HepG2 (cell line): ENCODE results near the gene USP32. TPM values are rescaled to one million over a fixed set of nuclear protein-coding genes. Genes with fewer than 3 reads are reported as not detected.

ENCODE experiments used
- BCL6 ChIP-seq: IDR thresholded peaks from 2 replicates; pipeline ENCODE4 v1.6.1; 2016; ENCODE audit warnings: missing genetic modification reagents, missing compliant biosample characterization
- CBX2 ChIP-seq, 2 experiments: fragments of 200-600 bp in 1 of 2; sonication (generic); formaldehyde crosslinking in 1 of 2; IDR thresholded peaks; 2 replicates each; pipeline versions ENCODE4 v1.7.0 to v1.8.1; 2018 to 2022; ENCODE audit warnings: low read depth in 2 of 2, low read length in 1 of 2, mild to moderate bottlenecking in 1 of 2, missing genetic modification reagents in 1 of 2
- ETV6 ChIP-seq: sonication (generic); formaldehyde crosslinking; conservative IDR thresholded peaks from 2 replicates; pipeline ENCODE4 v1.4.0; 2020; ENCODE audit warnings: missing genetic modification reagents
- KDM6A ChIP-seq: IDR thresholded peaks from 2 replicates; pipeline ENCODE4 v1.6.1; 2016; ENCODE audit warnings: low read depth
- MAF1 ChIP-seq: sonication (generic); formaldehyde crosslinking; IDR thresholded peaks from 2 replicates; pipeline ENCODE4 v1.5.0; 2020; ENCODE audit warnings: missing genetic modification reagents, borderline replicate concordance
- MBD4 ChIP-seq: IDR thresholded peaks from 2 replicates; pipeline ENCODE4 v1.6.1; 2012; ENCODE audit warnings: low read length, inconsistent platforms, borderline replicate concordance
- MBNL3 ChIP-seq: fragments of 250-450 bp; sonication (Bioruptor Pico); conservative IDR thresholded peaks from 2 replicates; pipeline ENCODE4 v1.8.0; 2022; ENCODE audit warnings: mild to moderate bottlenecking, inconsistent platforms
- MTA1 ChIP-seq: sonication (generic); formaldehyde crosslinking; IDR thresholded peaks from 2 replicates; pipeline ENCODE4 v1.4.0; 2020; ENCODE audit warnings: missing genetic modification reagents, mild to moderate bottlenecking, borderline replicate concordance
- ONECUT2 ChIP-seq: sonication (generic); formaldehyde crosslinking; IDR thresholded peaks from 2 replicates; pipeline ENCODE4 v1.4.0; 2020; ENCODE audit warnings: missing genetic modification reagents
- RNF2 ChIP-seq: fragments of 450-650 bp; conservative IDR thresholded peaks from 2 replicates; pipeline ENCODE4 v1.6.1; 2016; ENCODE audit warnings: low read depth
- SATB2 ChIP-seq: sonication (generic); formaldehyde crosslinking; IDR thresholded peaks from 2 replicates; pipeline ENCODE4 v1.5.0; 2020; ENCODE audit warnings: missing genetic modification reagents
- SIX1 ChIP-seq: sonication (generic); formaldehyde crosslinking; IDR thresholded peaks from 2 replicates; pipeline ENCODE4 v1.4.0; 2020; ENCODE audit warnings: missing genetic modification reagents, borderline replicate concordance
- SMC3 ChIP-seq: IDR thresholded peaks from 2 replicates; pipeline ENCODE4 v1.6.1; 2011; ENCODE audit warnings: low read length, improper control_type of control experiment
- SNAPC2 ChIP-seq: sonication (generic); formaldehyde crosslinking; IDR thresholded peaks from 2 replicates; pipeline ENCODE4 v1.8.1; 2022; ENCODE audit warnings: mild to moderate bottlenecking, missing genetic modification reagents
- XBP1 ChIP-seq: sonication (generic); formaldehyde crosslinking; IDR thresholded peaks from 2 replicates; pipeline ENCODE4 v1.5.0; 2020; ENCODE audit warnings: missing genetic modification reagents
- ZFX ChIP-seq: sonication (generic); formaldehyde crosslinking; IDR thresholded peaks from 2 replicates; pipeline ENCODE4 v1.4.0; 2020; ENCODE audit warnings: mild to moderate bottlenecking, low read depth, missing genetic modification reagents, moderate library complexity
- ZNF207 ChIP-seq: fragments of 450-650 bp; IDR thresholded peaks from 2 replicates; pipeline ENCODE4 v1.6.1; 2016; ENCODE audit warnings: antibody characterized with exemption, borderline replicate concordance
- ZNF546 ChIP-seq: sonication (generic); formaldehyde crosslinking; conservative IDR thresholded peaks from 2 replicates; pipeline ENCODE4 v1.8.1; 2023; ENCODE audit warnings: mild to moderate bottlenecking, missing genetic modification reagents
- ZNF629 ChIP-seq: sonication (generic); formaldehyde crosslinking; conservative IDR thresholded peaks from 2 replicates; pipeline ENCODE4 v1.5.0; 2020; ENCODE audit warnings: missing genetic modification reagents
- ZNF781 ChIP-seq: sonication (generic); formaldehyde crosslinking; IDR thresholded peaks from 2 replicates; pipeline ENCODE4 v1.5.1; 2020; ENCODE audit warnings: borderline replicate concordance, mild to moderate bottlenecking, missing genetic modification reagents; ENCODE audit errors: not compliant biosample characterization
- polyA plus RNA-seq, 8 experiments: library from polyadenylated mRNA; depleted of rRNA in 3 of 8; stranded (reverse) in 7 of 8; unstranded in 1 of 8; fragments of >200 nt; fragmentation: Illumina TruSeq in 4 of 8; extraction: Trizol in 4 of 8; gene quantifications; 2 replicates each; pipeline versions ENCODE4 v1.2.1 to v1.2.3, GENCODE V29; 2011 to 2016; ENCODE audit warnings: low read depth in 4 of 8, missing spikeins in 1 of 8, mixed read lengths in 1 of 8; ENCODE audit not compliant: insufficient read depth in 1 of 8
- total RNA-seq, 5 experiments: library from RNA; depleted of rRNA; stranded (reverse); fragments of >200 nt; fragmentation: Illumina TruSeq; extraction: Trizol; gene quantifications; 2 replicates each; pipeline ENCODE4 v1.2.3, GENCODE V29; 2016; ENCODE audit warnings: low read depth in 1 of 5
- TF ChIP-seq, protein P1 (sequence below): sonication (generic); formaldehyde crosslinking; conservative IDR thresholded peaks from 2 replicates; pipeline ENCODE4 v1.8.0; 2022; ENCODE audit warnings: missing genetic modification reagents
- TF ChIP-seq, protein P2 (sequence below): sonication (generic); formaldehyde crosslinking; IDR thresholded peaks from 2 replicates; pipeline ENCODE4 v1.5.0; 2020; ENCODE audit warnings: mild to moderate bottlenecking, missing genetic modification reagents, borderline replicate concordance
- TF ChIP-seq, protein P3 (sequence below): sonication (generic); formaldehyde crosslinking; IDR thresholded peaks from 2 replicates; pipeline ENCODE4 v1.4.0; 2020; ENCODE audit warnings: missing genetic modification reagents
- TF ChIP-seq, protein P4 (sequence below): sonication (generic); formaldehyde crosslinking; IDR thresholded peaks from 2 replicates; pipeline ENCODE4 v1.4.0; 2020; ENCODE audit warnings: mild to moderate bottlenecking, missing genetic modification reagents
- TF ChIP-seq, protein P5 (sequence below): IDR thresholded peaks from 2 replicates; pipeline ENCODE4 v1.6.1; 2016

The USP32 gene
- total and polyA plus RNA-seq, 2 of the 13 experiments (the other 11 are each of a cell fraction or from before 2014, with no cell fraction given): 24.9 to 39.9 TPM

DNA sequence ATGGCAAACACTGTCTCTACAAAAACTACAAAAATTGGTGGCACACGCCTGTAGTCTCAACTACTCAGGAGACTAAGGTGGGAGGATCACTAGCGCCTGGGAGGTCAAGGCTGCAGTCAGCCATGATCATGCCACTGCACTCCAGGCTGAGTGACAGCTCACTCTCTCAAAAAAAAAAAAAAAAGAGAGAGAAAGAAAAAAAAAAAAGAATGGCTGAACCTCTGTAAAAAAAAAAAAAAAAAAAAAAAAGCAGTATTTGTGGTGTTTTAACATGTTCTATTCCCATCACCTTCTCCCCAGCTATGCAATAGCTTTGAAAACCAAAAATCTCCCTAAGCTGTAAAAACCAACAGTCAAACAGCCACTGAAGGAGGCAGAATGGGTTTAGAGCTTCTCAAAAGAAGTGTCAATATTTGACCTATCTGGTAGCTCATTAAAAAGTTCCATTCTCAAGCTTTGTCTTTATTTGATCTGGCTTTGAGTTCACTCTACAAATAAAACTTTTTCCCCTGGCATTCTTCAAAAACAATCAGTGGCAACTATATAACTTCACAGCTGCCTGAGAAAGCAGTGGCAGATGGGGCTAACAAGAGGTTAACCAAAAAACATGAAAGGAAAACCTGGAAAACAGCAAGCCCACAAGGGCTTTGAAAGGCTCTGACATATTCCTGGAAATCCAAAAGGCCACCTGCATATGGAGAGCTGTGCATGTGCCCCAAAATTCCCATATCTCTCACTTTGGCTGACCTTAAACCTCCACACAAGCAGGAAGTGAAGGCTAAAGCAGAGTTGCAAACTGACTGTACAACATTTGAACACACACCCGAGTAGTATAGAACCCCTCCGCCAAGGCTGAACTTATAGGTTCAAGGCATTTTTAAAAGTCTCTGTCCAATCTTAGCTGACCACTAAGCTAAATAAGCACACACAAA lies 36.0 kb downstream of the USP32 start (continued):
- TF ChIP-seq ZNF629 (CRISPR knock-in tag) (no peak), ETV6 (CRISPR knock-in tag) (no peak), MBD4 (no peak), MTA1 (CRISPR knock-in tag) (no peak), MAF1 (CRISPR knock-in tag) (no peak), CBX2 (IDR thresholded peaks at IDR 0.05; ENCODE audit: low read depth, low read length) (no peak), CBX2 (CRISPR knock-in tag; IDR thresholded peaks at IDR 0.05; ENCODE audit: low read depth) (no peak), ZNF781 (CRISPR knock-in tag) (no peak), SNAPC2 (0 out of 2 replicates have a peak, but pooled peaks have one; percentile 58), MBNL3 (CRISPR knock-in tag) (no peak), KDM6A (CRISPR knock-in tag) (no peak), ONECUT2 (CRISPR knock-in tag) (no peak), ZFX (no peak), SIX1 (CRISPR knock-in tag) (0 out of 2 replicates have a peak, but pooled peaks have one; percentile 25), ZNF207 (no peak), SATB2 (CRISPR knock-in tag) (no peak), BCL6 (CRISPR knock-in tag) (peak; percentile 100), XBP1 (CRISPR knock-in tag) (no peak), ZNF546 (CRISPR knock-in tag) (no peak), SMC3 (no peak), RNF2 (no peak)
- TF ChIP-seq, protein P1, sequence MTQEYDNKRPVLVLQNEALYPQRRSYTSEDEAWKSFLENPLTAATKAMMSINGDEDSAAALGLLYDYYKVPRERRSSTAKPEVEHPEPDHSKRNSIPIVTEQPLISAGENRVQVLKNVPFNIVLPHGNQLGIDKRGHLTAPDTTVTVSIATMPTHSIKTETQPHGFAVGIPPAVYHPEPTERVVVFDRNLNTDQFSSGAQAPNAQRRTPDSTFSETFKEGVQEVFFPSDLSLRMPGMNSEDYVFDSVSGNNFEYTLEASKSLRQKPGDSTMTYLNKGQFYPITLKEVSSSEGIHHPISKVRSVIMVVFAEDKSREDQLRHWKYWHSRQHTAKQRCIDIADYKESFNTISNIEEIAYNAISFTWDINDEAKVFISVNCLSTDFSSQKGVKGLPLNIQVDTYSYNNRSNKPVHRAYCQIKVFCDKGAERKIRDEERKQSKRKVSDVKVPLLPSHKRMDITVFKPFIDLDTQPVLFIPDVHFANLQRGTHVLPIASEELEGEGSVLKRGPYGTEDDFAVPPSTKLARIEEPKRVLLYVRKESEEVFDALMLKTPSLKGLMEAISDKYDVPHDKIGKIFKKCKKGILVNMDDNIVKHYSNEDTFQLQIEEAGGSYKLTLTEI (CRISPR knock-in tag): no peak
- TF ChIP-seq, protein P2, sequence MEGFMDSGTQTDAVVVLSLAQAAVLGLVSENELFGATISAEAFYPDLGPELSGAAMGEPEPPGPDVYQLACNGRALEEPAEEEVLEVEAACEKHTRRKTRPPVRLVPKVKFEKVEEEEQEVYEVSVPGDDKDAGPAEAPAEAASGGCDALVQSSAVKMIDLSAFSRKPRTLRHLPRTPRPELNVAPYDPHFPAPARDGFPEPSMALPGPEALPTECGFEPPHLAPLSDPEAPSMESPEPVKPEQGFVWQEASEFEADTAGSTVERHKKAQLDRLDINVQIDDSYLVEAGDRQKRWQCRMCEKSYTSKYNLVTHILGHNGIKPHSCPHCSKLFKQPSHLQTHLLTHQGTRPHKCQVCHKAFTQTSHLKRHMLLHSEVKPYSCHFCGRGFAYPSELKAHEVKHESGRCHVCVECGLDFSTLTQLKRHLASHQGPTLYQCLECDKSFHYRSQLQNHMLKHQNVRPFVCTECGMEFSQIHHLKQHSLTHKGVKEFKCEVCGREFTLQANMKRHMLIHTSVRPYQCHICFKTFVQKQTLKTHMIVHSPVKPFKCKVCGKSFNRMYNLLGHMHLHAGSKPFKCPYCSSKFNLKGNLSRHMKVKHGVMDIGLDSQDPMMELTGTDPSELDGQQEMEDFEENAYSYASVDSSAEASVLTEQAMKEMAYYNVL (CRISPR knock-in tag): no peak
- TF ChIP-seq, protein P3, sequence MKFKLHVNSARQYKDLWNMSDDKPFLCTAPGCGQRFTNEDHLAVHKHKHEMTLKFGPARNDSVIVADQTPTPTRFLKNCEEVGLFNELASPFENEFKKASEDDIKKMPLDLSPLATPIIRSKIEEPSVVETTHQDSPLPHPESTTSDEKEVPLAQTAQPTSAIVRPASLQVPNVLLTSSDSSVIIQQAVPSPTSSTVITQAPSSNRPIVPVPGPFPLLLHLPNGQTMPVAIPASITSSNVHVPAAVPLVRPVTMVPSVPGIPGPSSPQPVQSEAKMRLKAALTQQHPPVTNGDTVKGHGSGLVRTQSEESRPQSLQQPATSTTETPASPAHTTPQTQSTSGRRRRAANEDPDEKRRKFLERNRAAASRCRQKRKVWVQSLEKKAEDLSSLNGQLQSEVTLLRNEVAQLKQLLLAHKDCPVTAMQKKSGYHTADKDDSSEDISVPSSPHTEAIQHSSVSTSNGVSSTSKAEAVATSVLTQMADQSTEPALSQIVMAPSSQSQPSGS: no peak
- TF ChIP-seq, protein P4, sequence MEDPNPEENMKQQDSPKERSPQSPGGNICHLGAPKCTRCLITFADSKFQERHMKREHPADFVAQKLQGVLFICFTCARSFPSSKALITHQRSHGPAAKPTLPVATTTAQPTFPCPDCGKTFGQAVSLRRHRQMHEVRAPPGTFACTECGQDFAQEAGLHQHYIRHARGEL: no peak
- TF ChIP-seq, protein P5, sequence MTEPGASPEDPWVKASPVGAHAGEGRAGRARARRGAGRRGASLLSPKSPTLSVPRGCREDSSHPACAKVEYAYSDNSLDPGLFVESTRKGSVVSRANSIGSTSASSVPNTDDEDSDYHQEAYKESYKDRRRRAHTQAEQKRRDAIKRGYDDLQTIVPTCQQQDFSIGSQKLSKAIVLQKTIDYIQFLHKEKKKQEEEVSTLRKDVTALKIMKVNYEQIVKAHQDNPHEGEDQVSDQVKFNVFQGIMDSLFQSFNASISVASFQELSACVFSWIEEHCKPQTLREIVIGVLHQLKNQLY: no peak
